22Rv1 (cell line): ENCODE data around the gene SNAPC3.

Source experiments
- H3K27ac ChIP-seq: fragments of 450-650 bp; 2 replicates; pipeline ENCODE4 v1.5.1; 2017
- ZFX ChIP-seq: fragments of 450-650 bp; IDR thresholded peaks from 2 replicates; pipeline ENCODE4 v1.6.1; 2017; ENCODE audit warnings: antibody characterized with exemption, borderline replicate concordance
- TF ChIP-seq, protein P1 (sequence below): fragments of 450-650 bp; IDR thresholded peaks from 2 replicates; pipeline ENCODE4 v1.5.1; 2017; ENCODE audit warnings: mild to moderate bottlenecking

The SNAPC3 gene

DNA sequence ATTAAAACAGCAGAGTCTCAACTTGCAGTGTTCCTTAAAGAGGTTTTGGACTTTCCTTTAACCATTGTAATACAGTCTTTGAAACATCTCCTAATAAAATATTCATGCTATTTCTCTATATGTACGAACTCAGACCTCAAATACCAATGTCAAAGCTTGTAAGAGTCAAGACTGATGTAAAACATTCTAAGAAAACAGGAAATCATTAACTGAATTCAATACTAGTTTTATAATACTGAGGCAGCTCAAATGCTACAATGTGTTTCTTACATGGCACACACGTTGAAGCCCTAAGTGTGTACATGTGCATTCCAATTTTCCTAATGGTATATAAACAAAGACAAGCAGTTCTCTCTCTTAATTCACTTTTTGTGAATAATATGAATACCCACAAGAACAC is 76.5 kb downstream of the SNAPC3 start:
- H3K27ac ChIP-seq, result no peak overlapping the region
- TF ChIP-seq, protein P1, sequence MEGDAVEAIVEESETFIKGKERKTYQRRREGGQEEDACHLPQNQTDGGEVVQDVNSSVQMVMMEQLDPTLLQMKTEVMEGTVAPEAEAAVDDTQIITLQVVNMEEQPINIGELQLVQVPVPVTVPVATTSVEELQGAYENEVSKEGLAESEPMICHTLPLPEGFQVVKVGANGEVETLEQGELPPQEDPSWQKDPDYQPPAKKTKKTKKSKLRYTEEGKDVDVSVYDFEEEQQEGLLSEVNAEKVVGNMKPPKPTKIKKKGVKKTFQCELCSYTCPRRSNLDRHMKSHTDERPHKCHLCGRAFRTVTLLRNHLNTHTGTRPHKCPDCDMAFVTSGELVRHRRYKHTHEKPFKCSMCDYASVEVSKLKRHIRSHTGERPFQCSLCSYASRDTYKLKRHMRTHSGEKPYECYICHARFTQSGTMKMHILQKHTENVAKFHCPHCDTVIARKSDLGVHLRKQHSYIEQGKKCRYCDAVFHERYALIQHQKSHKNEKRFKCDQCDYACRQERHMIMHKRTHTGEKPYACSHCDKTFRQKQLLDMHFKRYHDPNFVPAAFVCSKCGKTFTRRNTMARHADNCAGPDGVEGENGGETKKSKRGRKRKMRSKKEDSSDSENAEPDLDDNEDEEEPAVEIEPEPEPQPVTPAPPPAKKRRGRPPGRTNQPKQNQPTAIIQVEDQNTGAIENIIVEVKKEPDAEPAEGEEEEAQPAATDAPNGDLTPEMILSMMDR, result no peak
- no peak for TF ChIP-seq ZFX

DNA sequence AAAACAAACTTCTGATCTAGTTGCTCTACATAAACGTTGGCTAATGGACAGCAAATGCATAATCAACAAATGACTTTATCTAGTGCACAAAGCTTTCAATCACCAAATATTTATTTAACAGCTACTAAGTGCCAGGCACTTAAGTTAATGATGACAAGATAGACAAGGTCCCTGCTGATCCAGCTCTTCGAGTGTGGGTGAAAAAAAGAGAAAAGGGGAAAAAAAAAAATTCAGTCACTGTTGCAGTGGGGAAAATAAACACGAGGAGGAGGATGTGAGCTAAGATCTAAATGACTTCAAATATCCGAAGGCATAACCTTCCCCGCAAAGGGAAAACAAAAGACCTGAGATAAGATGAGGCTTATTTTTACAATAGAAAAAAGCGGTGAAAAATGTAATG is 78.5 kb downstream of the SNAPC3 start:
- TF ChIP-seq, protein P1, result no peak
- no peak for TF ChIP-seq ZFX

DNA sequence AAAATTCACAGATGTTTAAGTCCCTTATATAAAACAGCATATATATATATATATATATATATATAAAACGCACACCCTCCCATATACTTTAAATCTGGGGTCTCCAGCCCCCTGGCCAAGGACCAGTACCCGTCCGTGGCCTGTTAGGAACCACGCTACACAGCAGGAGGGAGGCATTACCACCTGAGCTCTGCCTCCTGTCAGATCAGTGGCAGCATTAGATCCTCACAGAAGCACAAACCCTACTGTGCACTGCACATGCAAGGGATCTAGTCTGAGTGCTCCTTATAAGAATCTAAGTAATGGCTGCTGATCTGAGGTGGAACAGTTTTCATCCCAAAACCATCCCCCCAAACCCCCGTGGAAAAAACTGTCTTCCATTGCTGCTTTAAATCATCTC is 79.1 kb downstream of the SNAPC3 start:
- TF ChIP-seq, protein P1, result no peak
- TF ChIP-seq ZFX, result no peak
- no peak overlapping the region for H3K27ac ChIP-seq

More for the DNA sequence above, 78.5 kb downstream of the SNAPC3 start:
- no peak overlapping the region for H3K27ac ChIP-seq

DNA sequence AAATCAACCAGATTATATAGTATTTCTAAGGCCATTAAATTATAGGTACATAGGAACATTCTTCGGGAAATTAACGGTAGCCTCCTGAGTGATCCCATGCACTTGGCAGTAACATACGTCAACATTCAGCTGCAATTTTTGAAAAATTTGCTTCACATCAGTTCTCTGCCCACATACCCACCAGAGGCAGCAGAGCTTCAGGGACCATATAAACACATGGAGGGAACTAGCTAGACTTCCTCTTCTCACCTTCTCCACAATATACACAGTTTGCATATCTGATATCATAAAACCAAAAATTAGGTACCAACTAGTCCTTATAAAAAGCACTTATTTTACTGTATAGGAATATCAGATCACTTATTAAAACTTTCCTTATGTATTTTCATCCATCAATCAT is 83.2 kb downstream of the SNAPC3 start:
- TF ChIP-seq, protein P1, result no peak
- no peak for TF ChIP-seq ZFX
- H3K27ac ChIP-seq, result no peak overlapping the region

DNA sequence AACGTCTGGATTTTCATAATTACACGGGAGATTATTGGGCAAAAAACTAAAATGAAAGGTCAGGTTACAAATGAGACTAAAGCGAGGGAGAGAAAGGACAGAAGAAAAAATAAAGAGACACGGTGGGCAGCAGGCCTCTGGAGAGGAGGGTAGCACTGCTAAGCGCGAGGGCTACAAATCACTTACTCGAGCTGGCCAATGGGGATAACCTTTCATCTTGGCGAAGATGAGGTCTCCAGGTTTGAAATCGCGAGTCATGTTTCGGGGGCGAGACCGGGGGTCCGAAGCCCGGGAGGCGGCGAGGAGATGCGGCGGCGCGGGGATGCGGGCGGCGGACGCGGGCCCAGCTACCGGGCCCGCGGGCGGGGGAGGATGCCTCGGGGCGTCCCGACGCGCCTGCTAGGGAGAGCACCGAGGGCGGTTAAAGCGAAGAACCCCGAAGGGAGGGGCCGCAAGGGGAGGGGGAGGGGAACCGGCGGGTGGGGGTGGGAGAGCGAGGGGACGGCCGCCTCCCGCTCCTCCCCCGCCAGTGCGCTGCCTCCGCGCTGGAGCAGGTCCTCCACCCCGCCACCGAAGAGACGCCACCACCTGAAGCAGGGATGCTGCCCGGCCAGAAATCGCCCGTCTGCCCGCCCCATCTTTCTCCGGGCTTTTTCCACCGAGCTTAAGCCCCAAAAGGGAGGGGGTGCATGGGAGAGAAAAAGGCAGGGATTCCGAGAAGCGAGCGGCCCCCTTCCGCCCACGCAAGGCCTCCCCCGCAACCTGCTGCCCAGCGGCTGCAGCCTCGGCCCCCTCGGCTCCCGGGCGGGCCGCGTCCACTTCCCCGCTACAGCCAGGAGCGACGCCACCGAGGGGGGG is 87.5 kb downstream of the SNAPC3 start:
- TF ChIP-seq ZFX, result no peak
- TF ChIP-seq, protein P1, result 0 out of 2 replicates have a peak, but pooled peaks have one; percentile 8
- peak overlapping the region; percentile 87 for H3K27ac ChIP-seq

DNA sequence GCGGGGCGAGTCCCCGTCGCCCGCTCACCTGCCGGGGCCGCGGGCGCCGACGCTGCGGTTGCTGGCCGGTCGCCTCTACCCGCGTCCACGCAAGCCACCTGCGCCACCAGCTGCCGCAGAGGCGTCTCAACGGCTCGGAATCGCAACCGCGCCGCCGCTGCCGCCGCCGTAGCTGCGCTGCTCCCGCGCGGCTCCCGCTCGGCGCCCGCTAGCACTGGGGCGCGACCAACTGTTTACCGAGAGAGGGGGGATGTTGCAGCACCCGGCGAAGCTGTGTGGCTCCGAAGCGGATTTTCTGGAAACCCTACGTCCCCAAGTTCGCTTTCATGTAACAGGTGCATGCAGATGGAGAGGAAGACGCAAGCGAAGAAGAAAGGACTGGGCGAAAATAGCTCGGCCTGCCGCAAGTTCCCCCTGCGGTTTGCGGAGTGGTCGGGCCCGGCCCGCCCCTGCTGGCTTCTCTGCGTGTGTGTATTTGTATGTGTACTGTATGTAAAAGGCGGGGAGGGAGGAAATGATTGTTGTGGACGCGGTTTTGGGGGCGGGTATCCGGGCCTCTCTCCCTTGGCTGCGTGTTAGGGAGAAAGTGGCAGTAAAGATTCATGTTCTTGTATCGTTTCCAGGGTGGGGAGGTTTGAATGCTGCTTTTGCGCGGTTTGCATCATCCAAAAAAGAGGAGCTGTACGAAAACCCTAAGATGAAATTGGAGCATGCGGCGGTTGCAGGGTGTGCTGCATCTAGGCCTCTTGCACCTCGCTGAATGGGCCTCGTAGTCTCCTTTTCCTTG is 88.3 kb downstream of the SNAPC3 start, which contains the start of gene PSIP1:
PSIP1 (minus strand) TSS at position 182 of the 787 bp plus-strand sequence. CDS start 782 bp downstream, outside the sequence.
- TF ChIP-seq ZFX, result no peak
- TF ChIP-seq, protein P1, result no peak
- peak within 1 kb of the TSS; percentile 87 for H3K27ac ChIP-seq
